Lower leg skin (tissue), 3 donors: ENCODE data around the gene C2CD5.

Experiments used
- POLR2A ChIP-seq, 2 donors: fragments of 450-650 bp; IDR thresholded peaks; one replicate each; pipeline ENCODE4 v1.6.1; 2016 to 2017; ENCODE audit warnings: antibody characterized with exemption in 2 of 2, mild to moderate bottlenecking in 1 of 2, moderate library complexity in 1 of 2
- TF ChIP-seq, protein P1 (sequence below), 3 donors: fragments of 450-650 bp; IDR thresholded peaks; one replicate each; pipeline ENCODE4 v1.5.1; 2016; ENCODE audit warnings: antibody characterized with exemption in 3 of 3, mild to moderate bottlenecking in 3 of 3, moderate library complexity in 2 of 3

DNA sequence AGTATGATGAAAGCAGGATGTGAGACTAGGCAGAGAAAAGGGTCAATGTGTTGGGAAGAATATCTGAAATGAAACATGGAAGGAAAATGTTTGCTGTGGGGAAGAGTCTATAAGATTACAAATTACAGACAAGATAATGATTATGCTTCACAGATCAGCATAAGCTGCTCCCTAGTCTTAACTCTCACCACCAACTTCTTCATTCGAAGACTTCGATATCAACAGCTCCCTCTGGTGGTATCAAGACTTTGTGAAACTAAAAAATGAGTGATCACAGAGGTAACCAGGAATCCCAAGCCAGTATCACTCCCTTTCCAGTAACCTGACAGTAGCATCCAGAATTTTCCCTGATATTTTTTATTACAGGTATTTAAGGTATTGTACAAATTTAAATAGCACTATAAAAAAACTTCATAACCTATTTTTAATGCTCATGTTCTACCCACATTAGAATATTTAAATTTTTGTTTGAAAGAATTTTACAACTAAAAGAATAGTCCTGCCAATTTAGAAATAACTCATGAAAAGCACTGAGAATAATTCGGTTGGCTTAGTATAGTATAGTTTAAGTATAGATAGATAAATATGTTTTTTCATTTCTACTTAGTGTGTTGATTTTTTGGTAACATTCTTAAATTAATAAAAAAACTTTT is 84.4 kb downstream of the C2CD5 start:
- TF ChIP-seq, protein P1, sequence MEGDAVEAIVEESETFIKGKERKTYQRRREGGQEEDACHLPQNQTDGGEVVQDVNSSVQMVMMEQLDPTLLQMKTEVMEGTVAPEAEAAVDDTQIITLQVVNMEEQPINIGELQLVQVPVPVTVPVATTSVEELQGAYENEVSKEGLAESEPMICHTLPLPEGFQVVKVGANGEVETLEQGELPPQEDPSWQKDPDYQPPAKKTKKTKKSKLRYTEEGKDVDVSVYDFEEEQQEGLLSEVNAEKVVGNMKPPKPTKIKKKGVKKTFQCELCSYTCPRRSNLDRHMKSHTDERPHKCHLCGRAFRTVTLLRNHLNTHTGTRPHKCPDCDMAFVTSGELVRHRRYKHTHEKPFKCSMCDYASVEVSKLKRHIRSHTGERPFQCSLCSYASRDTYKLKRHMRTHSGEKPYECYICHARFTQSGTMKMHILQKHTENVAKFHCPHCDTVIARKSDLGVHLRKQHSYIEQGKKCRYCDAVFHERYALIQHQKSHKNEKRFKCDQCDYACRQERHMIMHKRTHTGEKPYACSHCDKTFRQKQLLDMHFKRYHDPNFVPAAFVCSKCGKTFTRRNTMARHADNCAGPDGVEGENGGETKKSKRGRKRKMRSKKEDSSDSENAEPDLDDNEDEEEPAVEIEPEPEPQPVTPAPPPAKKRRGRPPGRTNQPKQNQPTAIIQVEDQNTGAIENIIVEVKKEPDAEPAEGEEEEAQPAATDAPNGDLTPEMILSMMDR (IDR thresholded peaks at IDR 0.05): no peak
- no peak for TF ChIP-seq POLR2A (IDR thresholded peaks at IDR 0.05)
